GM12872 (cell line): Measurements from ENCODE around the gene C1QTNF9.

Experiments
- TF ChIP-seq, protein P1 (sequence below): IDR thresholded peaks from 3 replicates; pipeline ENCODE4 v1.5.1; 2011; ENCODE audit warnings: low read depth, mild to moderate bottlenecking, low read length, moderate library complexity; ENCODE audit not compliant: insufficient read depth

C1QTNF9 gene

DNA sequence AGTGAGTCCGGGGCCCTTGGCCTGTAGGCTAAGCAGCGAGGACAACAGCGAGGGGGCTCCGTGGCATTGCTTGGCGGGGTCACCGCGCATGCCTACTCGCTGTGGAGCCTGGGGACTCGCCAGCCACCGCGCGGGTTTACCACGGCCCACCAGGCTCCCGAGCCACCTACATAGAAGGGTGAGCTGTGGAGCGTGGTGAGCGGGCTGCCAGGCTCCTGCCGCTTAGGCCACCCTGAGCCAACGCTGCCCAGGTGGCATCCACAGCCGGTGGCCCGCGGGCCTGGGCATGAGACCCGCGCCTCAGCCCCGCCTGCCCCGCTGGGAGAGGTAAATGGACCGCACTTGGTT, 31.2 kb downstream of the C1QTNF9 start:
- TF ChIP-seq, protein P1, sequence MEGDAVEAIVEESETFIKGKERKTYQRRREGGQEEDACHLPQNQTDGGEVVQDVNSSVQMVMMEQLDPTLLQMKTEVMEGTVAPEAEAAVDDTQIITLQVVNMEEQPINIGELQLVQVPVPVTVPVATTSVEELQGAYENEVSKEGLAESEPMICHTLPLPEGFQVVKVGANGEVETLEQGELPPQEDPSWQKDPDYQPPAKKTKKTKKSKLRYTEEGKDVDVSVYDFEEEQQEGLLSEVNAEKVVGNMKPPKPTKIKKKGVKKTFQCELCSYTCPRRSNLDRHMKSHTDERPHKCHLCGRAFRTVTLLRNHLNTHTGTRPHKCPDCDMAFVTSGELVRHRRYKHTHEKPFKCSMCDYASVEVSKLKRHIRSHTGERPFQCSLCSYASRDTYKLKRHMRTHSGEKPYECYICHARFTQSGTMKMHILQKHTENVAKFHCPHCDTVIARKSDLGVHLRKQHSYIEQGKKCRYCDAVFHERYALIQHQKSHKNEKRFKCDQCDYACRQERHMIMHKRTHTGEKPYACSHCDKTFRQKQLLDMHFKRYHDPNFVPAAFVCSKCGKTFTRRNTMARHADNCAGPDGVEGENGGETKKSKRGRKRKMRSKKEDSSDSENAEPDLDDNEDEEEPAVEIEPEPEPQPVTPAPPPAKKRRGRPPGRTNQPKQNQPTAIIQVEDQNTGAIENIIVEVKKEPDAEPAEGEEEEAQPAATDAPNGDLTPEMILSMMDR, result no peak

DNA sequence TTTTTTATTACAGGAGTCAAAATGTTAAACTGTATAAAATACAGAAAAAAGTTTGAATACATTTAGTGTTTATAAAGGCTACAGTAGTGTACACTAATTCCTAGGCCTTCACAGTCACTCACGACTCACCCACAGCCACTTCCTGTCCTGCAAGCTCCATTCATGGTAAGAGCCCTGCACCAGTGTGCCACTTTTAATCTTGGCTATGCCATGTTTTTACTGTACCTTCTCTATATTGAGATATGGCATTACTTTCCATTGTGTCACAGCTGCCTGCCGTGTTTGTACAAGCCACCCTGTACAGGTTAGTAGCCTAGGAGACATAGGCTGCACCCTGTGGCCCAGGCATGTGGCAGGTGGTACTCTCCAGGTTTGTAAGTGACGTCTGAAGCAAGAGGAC, 32.1 kb downstream of the C1QTNF9 start:
- TF ChIP-seq, protein P1, result no peak

DNA sequence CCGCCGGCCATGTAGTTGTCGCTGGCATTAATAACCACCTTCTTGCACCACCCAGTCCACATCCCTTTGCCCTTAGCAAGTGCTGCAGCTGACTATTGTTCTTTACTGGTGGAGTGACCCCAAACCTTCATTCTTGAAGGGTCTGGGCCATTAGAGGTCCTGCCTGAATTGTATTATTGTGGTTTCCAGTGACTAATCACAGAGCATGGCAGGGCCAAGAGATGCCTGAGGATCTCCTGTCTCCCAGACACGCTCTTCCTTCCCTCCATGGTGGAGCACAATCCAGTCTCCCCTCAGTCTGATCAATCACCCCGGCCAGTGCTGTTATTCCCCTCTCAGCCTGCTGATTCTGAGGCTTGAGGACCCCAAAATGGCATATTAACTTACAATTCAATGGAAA, 39.0 kb downstream of the C1QTNF9 start:
- TF ChIP-seq, protein P1, result no peak

DNA sequence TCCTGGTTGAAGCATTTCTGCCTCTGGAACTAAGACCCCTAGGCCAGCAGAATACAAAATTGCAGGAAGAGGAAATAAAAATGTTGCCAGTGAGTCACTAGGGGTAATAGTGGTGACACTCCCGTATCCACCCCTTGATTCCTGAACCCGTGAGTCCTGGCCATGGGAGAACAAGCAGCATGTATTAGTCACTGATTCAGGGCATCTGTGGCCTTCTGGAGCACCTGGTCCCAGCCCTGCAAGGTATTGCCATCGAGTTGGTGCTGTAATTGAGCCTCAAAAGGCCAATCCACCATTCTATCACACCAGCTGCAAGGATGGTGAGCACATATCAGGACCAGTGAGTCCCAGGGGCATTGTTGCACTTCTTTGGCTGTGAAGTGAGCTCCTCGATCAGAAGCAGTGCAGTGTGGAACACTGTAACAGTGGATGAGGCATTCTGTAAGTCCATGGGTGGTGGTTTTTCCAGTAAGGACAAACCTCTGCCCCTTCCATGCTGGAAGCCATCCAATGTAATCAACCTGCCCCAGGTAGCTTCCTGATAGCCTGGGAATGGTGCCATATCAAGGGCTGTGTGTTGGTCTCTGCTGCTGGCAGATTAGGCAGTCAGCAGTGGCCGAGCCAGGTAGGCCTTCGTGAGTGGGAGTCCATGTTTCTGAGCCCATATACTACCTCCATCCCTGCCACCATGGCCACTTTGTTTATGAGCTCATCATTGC, 39.6 kb downstream of the C1QTNF9 start:
- TF ChIP-seq, protein P1, result no peak

DNA sequence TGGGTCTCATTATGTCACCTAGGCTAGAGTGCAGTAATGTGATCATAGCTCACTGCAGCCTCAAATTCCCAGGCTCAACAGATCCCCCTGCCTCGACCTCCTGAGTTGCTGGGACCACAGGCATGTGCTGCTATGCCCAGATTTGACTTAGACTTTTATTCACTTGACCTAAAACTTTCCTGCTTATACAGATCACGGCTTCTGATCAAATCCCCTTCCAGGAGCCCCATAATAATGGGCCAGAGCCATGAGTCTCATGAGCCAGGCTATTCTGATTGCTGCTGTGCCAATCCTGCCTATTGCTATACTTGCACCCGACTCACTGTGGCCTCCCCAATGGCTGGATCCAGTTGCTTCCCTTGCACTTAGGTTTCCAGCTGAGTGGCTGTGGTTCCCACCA, 42.0 kb downstream of the C1QTNF9 start:
- TF ChIP-seq, protein P1, result no peak

DNA sequence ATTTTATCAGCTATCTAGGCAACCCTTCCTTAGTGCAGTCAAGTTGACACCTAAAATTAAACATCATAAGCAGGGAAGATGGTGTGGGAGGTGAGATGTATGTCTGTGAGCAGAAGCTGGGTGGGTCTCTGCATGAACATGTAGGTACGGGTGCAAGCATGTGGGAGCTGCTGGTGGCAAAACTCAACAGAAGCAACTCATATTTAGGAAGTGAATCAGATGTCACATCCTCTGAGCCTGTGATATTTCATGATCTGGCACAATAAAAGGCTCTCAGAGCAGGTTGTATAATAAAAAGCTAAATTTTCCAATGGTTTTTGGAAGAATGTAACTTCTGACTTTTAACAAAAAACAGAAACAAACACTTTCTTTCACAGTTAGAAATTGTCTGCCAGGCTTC, 44.4 kb downstream of the C1QTNF9 start:
- TF ChIP-seq, protein P1, result no peak

DNA sequence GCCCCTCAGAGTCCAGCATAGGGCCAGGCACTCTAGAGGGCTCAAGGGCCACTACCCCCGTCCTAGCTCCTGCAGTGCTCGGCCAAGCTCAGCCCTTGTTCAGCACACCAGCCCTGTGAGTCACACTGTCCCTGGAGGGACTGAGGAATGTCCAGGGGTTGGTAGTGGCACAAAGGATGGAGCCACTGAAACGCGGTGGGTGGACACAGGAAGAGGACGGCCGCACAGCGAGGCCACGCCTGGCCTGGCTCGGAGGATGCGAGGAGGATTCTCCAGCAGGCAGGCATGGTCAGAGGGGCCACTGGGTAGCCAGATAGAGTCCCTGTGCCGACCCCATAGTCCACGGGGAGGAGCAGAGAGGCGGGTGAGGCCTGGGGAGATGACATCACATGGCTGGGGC, 45.7 kb downstream of the C1QTNF9 start:
- TF ChIP-seq, protein P1, result no peak
